HG02610 (cell line): ENCODE measurements around the gene CAMP.
"Not testable (repeated sequence)": the region's sequence is repeated elsewhere in the genome, so short reads cannot be mapped to it uniquely, and the experiment has no call there.

ENCODE experiments used
- ATAC-seq: cut with Tn5 transposase; IDR thresholded peaks from one replicate; pipeline ENCODE4 v1.9.1; 2021; ENCODE audit warnings: mild to moderate bottlenecking, moderate library complexity; ENCODE audit not compliant: unreplicated experiment

Gene CAMP

DNA sequence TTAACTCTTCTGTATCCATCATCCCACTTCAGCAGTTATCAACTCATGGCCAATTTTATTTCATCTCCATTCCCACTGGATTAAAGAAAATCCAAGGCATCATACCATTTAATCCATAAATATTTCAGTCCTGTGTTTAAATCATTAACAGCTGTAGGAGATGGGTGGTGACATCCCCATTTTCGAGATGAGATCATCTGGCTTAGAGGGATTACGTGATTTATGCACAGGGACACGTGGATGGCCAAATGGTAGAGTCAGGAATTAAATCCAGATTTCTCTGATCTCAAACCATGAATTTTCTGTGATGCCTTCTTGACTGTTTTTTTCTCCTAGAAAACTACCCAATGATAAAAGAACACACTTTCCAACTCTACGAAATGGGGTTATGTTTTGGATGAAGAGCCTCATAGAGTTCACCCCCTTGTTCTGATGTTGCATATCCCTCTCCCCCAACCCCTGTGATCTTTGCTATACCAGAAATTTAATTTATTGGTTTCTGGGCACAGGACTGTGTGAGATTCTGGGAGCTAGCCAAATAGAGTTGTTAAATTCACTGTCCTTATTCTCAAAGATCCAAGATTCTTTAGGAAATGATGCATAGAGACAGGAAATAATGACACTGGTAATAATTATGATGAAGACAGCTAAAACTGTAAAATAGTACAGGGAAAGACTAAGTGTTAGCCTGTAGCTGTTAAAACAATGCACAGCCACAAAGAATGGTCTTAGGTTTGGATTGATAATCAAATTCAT, 25.0 kb downstream of the CAMP start:
- no peak for ATAC-seq

DNA sequence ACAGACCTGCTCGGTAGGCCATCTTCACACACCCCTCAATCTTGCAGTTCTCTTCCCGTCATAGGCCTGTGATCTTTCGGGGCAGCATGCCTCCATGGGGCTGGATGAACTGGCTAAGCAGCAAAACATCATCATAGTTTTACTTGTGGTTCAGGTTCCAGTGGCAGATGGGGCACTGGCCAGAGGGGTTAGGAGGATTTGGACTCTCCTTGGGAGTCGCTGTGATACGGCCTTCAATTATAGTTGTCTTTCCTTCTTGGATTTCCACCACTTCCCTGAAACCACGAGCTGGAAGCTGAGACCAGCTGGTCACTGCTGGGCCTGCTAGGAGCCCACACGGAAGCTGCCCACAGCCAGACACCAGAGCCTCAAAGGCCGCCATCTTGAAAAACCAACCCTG, 33.3 kb downstream of the CAMP start:
- no peak for ATAC-seq

GRCh38 chr3:48258530-48258929, 35.2 kb downstream of the CAMP start:
- ATAC-seq, result no peak

GRCh38 chr3:48267782-48268181, 44.5 kb downstream of the CAMP start:
- no peak for ATAC-seq

- ATAC-seq, result no peak
These were observed 45.2 kb downstream of the CAMP start for GRCh38 chr3:48268381-48268935.

GRCh38 chr3:48268936-48269561, 45.8 kb downstream of the CAMP start:
- no peak for ATAC-seq

- ATAC-seq, result no peak
These were observed 46.3 kb downstream of the CAMP start for GRCh38 chr3:48269592-48269991.

DNA sequence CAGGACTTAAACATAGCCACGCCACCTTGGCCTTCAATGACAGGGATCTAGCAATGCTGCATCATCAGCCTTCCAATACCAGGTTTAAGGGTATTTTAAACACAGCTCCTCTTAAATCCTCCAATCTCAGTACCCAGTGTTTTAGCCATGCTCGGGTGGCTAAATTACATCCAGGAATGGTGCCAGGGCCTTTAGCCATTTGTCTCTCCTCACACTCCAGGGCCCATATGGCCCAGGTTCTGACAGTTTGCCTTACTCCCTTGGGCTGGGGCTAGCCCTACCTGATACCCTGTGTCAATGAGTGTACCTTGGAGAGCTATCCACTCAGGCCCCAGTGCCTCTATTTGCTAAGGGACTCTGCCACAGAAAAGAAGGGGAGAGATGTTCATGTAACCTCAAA, 47.0 kb downstream of the CAMP start:
- no peak for ATAC-seq

DNA sequence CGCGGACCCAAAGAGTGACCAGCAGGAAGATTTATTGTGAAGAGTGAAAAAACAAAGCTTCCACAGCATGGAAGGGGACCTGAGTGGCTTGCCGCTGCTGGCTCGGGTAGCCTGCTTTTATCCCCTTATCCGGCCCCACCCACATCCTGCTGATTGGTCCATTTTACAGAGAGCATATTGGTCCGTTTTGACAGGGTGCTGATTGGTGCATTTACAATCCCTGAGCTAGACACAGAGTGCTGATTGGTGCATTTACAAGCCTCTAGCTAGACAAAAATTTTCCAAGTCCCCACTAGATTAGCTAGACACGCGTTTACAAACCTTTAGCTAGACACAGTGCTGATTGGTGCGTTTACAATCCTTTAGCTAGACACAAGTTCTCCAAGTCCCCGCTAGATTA, 47.9 kb downstream of the CAMP start:
- ATAC-seq, result not testable (repeated sequence)

- ATAC-seq, result no peak
These were observed 48.6 kb downstream of the CAMP start for GRCh38 chr3:48271763-48272498.

DNA sequence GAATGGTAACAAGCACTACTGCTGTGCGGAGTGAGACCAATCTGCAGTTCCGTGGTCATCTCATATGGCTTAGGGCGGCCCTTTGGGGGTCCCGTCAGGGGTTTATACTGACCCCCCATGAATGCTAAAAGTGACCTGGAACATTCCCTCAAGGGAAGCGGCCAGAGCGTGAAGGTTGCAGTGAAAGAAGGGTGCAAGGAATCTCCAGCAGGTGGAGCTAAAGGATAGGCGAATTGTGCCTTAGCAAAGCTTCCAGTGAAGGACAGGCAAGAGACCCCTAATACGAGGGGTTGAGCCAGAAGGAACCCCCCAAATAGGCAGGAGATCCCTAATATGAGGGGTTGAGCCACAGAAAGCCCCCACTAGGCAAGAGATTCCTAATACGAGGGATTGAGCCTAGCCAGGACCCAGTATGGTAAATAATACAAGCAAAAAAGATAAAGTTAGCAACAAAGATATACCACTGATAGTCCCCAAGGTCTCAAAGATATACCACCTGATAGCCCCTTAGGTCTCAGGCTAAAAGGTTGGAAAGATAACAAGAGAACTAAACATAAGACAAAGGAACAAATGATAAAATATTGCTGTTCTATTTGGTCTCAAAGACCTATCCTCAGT, 50.4 kb downstream of the CAMP start:
- no peak for ATAC-seq

- no peak for ATAC-seq
These were observed 51.2 kb downstream of the CAMP start for GRCh38 chr3:48274452-48274851.
